IMR-90 (cell line): Measurements from ENCODE around the gene KATNB1. TPM values are rescaled to one million over a fixed set of nuclear protein-coding genes. Genes with fewer than 3 reads are reported as not detected.

Experiments used
- ATAC-seq: fragments of 200-7000 bp; cut with Tn5 transposase; 2 replicates; pipeline ENCODE4 v1.9.1; 2020; ENCODE audit warnings: low read depth, mild to moderate bottlenecking, moderate library complexity
- BruUV-seq: library from RNA; stranded (reverse); fragments of 400-500 nt; replicated peaks from 2 replicates; lab custom pipeline; 2021; lab: Mats Ljungman, UMichigan
- CTCF ChIA-PET: fragments of 300-600 bp; formaldehyde crosslinking; extraction: SDS; loops from one replicate; lab custom pipeline; 2021; ENCODE audit warnings: antibody characterized with exemption; lab: Yijun Ruan, JAX
- POLR2A ChIA-PET: fragments of 300-600 bp; sonication (Branson Sonifier 250); formaldehyde crosslinking; loops from one replicate; lab custom pipeline; 2022; ENCODE audit warnings: antibody characterized with exemption; ENCODE audit not compliant: unreplicated experiment; lab: Charles Lee
- DNase-seq: peaks from one replicate; pipeline ENCODE4 v3.0.0; 2013
- H2AFZ ChIP-seq: replicated peaks from 2 replicates; pipeline ENCODE3; 2013; ENCODE audit warnings: low read length, mild to moderate bottlenecking; ENCODE audit not compliant: poor library complexity
- H2AK5ac ChIP-seq: 2 replicates; pipeline ENCODE4 v1.6.1; 2013; ENCODE audit warnings: low read depth, low read length, inconsistent platforms
- H2AK9ac ChIP-seq: replicated peaks from 2 replicates; pipeline ENCODE3; 2013; ENCODE audit warnings: mild to moderate bottlenecking, low read depth, low read length, moderate library complexity; ENCODE audit not compliant: poor library complexity
- H2BK120ac ChIP-seq: 2 replicates; pipeline ENCODE4 v1.6.1; 2013; ENCODE audit warnings: low read depth, low read length, inconsistent platforms
- H2BK15ac ChIP-seq: 3 replicates; pipeline ENCODE4 v1.6.1; 2013; ENCODE audit warnings: low read depth, low read length, inconsistent platforms
- H2BK20ac ChIP-seq: 2 replicates; pipeline ENCODE4 v1.6.1; 2013; ENCODE audit warnings: low read depth, mild to moderate bottlenecking, inconsistent platforms, low read length, moderate library complexity
- H2BK5ac ChIP-seq: 2 replicates; pipeline ENCODE4 v1.6.1; 2013; ENCODE audit warnings: mild to moderate bottlenecking, low read depth, low read length, inconsistent platforms; ENCODE audit not compliant: poor library complexity, severe bottlenecking
- H3K14ac ChIP-seq: replicated peaks from 2 replicates; pipeline ENCODE4 v1.6.1; 2013; ENCODE audit warnings: low read depth, low read length, inconsistent platforms
- H3K18ac ChIP-seq: 2 replicates; pipeline ENCODE4 v1.6.1; 2013; ENCODE audit warnings: low read depth, low read length, control low read depth
- H3K23ac ChIP-seq: 2 replicates; pipeline ENCODE4 v1.6.1; 2013; ENCODE audit warnings: low read depth, low read length, inconsistent platforms
- H3K27ac ChIP-seq: 2 replicates; pipeline ENCODE4 v1.5.1; 2013; ENCODE audit warnings: mild to moderate bottlenecking, control low read depth, low read length; ENCODE audit not compliant: insufficient read depth
- H3K27me3 ChIP-seq: 2 replicates; pipeline ENCODE4 v1.6.1; 2013; ENCODE audit warnings: low read length; ENCODE audit not compliant: control insufficient read depth, insufficient read depth
- H3K36me3 ChIP-seq: 2 replicates; pipeline ENCODE4 v1.6.1; 2013; ENCODE audit warnings: low read length, mixed read lengths; ENCODE audit not compliant: control insufficient read depth, insufficient read depth
- H3K4ac ChIP-seq: 2 replicates; pipeline ENCODE4 v1.6.1; 2013; ENCODE audit warnings: low read depth, low read length, inconsistent platforms
- H3K4me1 ChIP-seq: 2 replicates; pipeline ENCODE4 v1.6.1; 2013; ENCODE audit warnings: low read length, mixed read lengths; ENCODE audit not compliant: control insufficient read depth, insufficient read depth
- H3K4me2 ChIP-seq: 2 replicates; pipeline ENCODE4 v1.6.1; 2013; ENCODE audit warnings: low read depth, mild to moderate bottlenecking, control low read depth, low read length, moderate library complexity
- H3K4me3 ChIP-seq: 2 replicates; pipeline ENCODE4 v1.5.1; 2013; ENCODE audit warnings: low read depth, mild to moderate bottlenecking, control low read depth, low read length, moderate library complexity; ENCODE audit not compliant: insufficient read depth
- H3K56ac ChIP-seq: 2 replicates; pipeline ENCODE4 v1.6.1; 2013; ENCODE audit warnings: low read length, inconsistent platforms; ENCODE audit not compliant: insufficient read depth; ENCODE audit errors: extremely low read depth
- H3K79me1 ChIP-seq, 2 experiments: 2 replicates each; pipeline ENCODE4 v1.6.1; 2013; ENCODE audit warnings: low read length in 2 of 2, inconsistent platforms in 1 of 2, low read depth in 1 of 2
- H3K9ac ChIP-seq: 2 replicates; pipeline ENCODE4 v1.6.1; 2013; ENCODE audit warnings: low read depth, low read length, control low read depth
- H3K9me1 ChIP-seq: 2 replicates; pipeline ENCODE4 v1.6.1; 2013; ENCODE audit warnings: low read length, inconsistent platforms; ENCODE audit not compliant: insufficient read depth
- H3K9me3 ChIP-seq: 2 replicates; pipeline ENCODE4 v1.6.1; 2013; ENCODE audit warnings: low read length; ENCODE audit not compliant: control insufficient read depth, insufficient read depth
- H4K20me1 ChIP-seq: 2 replicates; pipeline ENCODE4 v1.6.1; 2013; ENCODE audit warnings: low read length, inconsistent platforms; ENCODE audit not compliant: insufficient read depth
- H4K5ac ChIP-seq: 2 replicates; pipeline ENCODE4 v1.6.1; 2013; ENCODE audit warnings: mild to moderate bottlenecking, low read depth, low read length, control low read depth
- H4K8ac ChIP-seq, 2 experiments: 2 replicates each; pipeline ENCODE4 v1.6.1; 2013; ENCODE audit warnings: low read depth in 2 of 2, low read length in 2 of 2, control low read depth in 1 of 2, inconsistent platforms in 1 of 2
- H4K91ac ChIP-seq: 2 replicates; pipeline ENCODE4 v1.6.1; 2013; ENCODE audit warnings: low read depth, low read length, inconsistent platforms; ENCODE audit not compliant: insufficient read depth
- BHLHE40 ChIP-seq: fragments of 150-350 bp; IDR thresholded peaks from 2 replicates; pipeline ENCODE4 v1.6.1; 2016; ENCODE audit warnings: mild to moderate bottlenecking, low read depth, low read length
- CHD1 ChIP-seq: IDR thresholded peaks from 2 replicates; pipeline ENCODE4 v1.6.1; 2012; ENCODE audit warnings: low read depth, low read length, improper control_type of control experiment
- FOS ChIP-seq: fragments of 150-350 bp; IDR thresholded peaks from 2 replicates; pipeline ENCODE4 v1.6.1; 2016; ENCODE audit warnings: low read depth, low read length
- NFE2L2 ChIP-seq: fragments of 150-350 bp; IDR thresholded peaks from 2 replicates; pipeline ENCODE4 v1.6.1; 2016; ENCODE audit warnings: low read depth, mild to moderate bottlenecking, low read length
- POLR2A ChIP-seq: IDR thresholded peaks from 2 replicates; pipeline ENCODE4 v1.6.1; 2012; ENCODE audit warnings: mild to moderate bottlenecking, low read depth, low read length
- RCOR1 ChIP-seq: IDR thresholded peaks from 2 replicates; pipeline ENCODE4 v1.6.1; 2012; ENCODE audit warnings: mild to moderate bottlenecking, low read length, improper control_type of control experiment; ENCODE audit not compliant: insufficient replicate concordance
- RFX5 ChIP-seq: IDR thresholded peaks from 2 replicates; pipeline ENCODE4 v1.8.0; 2012; ENCODE audit warnings: low read depth, mild to moderate bottlenecking, low read length, moderate library complexity
- SMC3 ChIP-seq: fragments of 150-350 bp; IDR thresholded peaks from 2 replicates; pipeline ENCODE4 v1.6.1; 2016; ENCODE audit warnings: low read depth, mild to moderate bottlenecking, antibody characterized with exemption, low read length, moderate library complexity
- WGBS, 2 experiments: methylation state at CpG; one replicate each; pipeline versions ENCODE4 v1.1.5 to v1.1.7; 2013; ENCODE audit warnings: missing lambda C conversion rate in 2 of 2; ENCODE audit not compliant: insufficient read length in 1 of 2; ENCODE audit errors: extremely low coverage in 2 of 2; 5-methylcytosine and 5-hydroxymethylcytosine counted together
- dilution Hi-C: fragments of 300-500 bp; cut with HindIII; formaldehyde crosslinking; loops from one replicate; pipeline ENCODE4 v1.14.3; 2018; ENCODE audit warnings: low sequenced_read_pairs; ENCODE audit not compliant: unreplicated experiment
- in situ Hi-C: fragments of 300-500 bp; cut with MboI; formaldehyde crosslinking; loops from 3 replicates; pipeline ENCODE4 v1.14.3; 2019; ENCODE audit warnings: low sequenced_read_pairs, inconsistent platforms, mixed read lengths
- intact Hi-C: fragments of 100-400 bp; cut with micrococcal nuclease; formaldehyde crosslinking; loops from 2 replicates; pipeline ENCODE4 v1.10.0; 2022
- polyA plus RNA-seq, 3 experiments: library from polyadenylated mRNA; depleted of rRNA; stranded (reverse); fragments of >200 nt; gene quantifications; 2 replicates each; pipeline ENCODE4 v1.2.3, GENCODE V29; 2012; ENCODE audit warnings: low replicate concordance in 1 of 3
- total RNA-seq: library from RNA; depleted of rRNA; stranded (reverse); fragments of >200 nt; gene quantifications from 2 replicates; pipeline ENCODE4 v1.2.3, GENCODE V29; 2012
- TF ChIP-seq, protein P1 (sequence below): fragments of 150-350 bp; IDR thresholded peaks from 2 replicates; pipeline ENCODE4 v1.6.1; 2016; ENCODE audit warnings: low read depth, mild to moderate bottlenecking, low read length, moderate library complexity, borderline replicate concordance

Gene KATNB1
- total and polyA plus RNA-seq, 2 of the 4 experiments (the other 2 are of a cell fraction): 10.9 to 23.5 TPM

- no peaks in the 10 kb centered on the region for H4K20me1 ChIP-seq
- H2BK20ac ChIP-seq: no peak overlapping the region
- intact Hi-C loops (no loop called here), dilution Hi-C loops (no loop called here), in situ Hi-C loops (no loop called here)
- no peaks in the 10 kb centered on the region for H3K9me1 ChIP-seq
- no peaks in the 10 kb centered on the region for H3K79me1 ChIP-seq
- no peaks in the 10 kb centered on the region for H3K36me3 ChIP-seq
- POLR2A ChIA-PET: no interaction called here
- ATAC-seq: no peak
- no peak overlapping the region for H4K91ac ChIP-seq
- H3K23ac ChIP-seq: no peak overlapping the region
- H3K18ac ChIP-seq: no peak overlapping the region
- no peak overlapping the region for H4K5ac ChIP-seq
- no peak overlapping the region for H3K27ac ChIP-seq
- no peak for TF ChIP-seq POLR2A
- no peak for TF ChIP-seq NFE2L2
- TF ChIP-seq BHLHE40: no peak
- TF ChIP-seq, protein P1, sequence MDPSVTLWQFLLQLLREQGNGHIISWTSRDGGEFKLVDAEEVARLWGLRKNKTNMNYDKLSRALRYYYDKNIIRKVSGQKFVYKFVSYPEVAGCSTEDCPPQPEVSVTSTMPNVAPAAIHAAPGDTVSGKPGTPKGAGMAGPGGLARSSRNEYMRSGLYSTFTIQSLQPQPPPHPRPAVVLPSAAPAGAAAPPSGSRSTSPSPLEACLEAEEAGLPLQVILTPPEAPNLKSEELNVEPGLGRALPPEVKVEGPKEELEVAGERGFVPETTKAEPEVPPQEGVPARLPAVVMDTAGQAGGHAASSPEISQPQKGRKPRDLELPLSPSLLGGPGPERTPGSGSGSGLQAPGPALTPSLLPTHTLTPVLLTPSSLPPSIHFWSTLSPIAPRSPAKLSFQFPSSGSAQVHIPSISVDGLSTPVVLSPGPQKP: no peak
- TF ChIP-seq CHD1: no peak
- TF ChIP-seq RCOR1: no peak
- TF ChIP-seq SMC3: no peak
- no peak for TF ChIP-seq RFX5
- TF ChIP-seq FOS: no peak
- WGBS, 2 experiments: 38% methylated on average over 1 of the region's 1 CpG; no CpG with 5 or more reads in 1 of the 2 experiments
- no peak overlapping the region for H2AFZ ChIP-seq
- no peak overlapping the region for H3K56ac ChIP-seq
- no peak overlapping the region for H3K4me2 ChIP-seq
- no peak overlapping the region for H3K4me3 ChIP-seq
- CTCF ChIA-PET: no interaction called here
- H3K4me1 ChIP-seq: no peaks in the 10 kb centered on the region
- no peak overlapping the region for H4K8ac ChIP-seq
- no peak overlapping the region for H3K4ac ChIP-seq
- no peak overlapping the region for H2BK120ac ChIP-seq
- H2AK5ac ChIP-seq: no peak overlapping the region
- H3K9me3 ChIP-seq: no peaks in the 10 kb centered on the region
- no peak overlapping the region for H2AK9ac ChIP-seq
- H2BK5ac ChIP-seq: no peak overlapping the region
- BruUV-seq: no TSS peak
- peaks cover 37% of the 10 kb centered on the region for H3K27me3 ChIP-seq
- no peak overlapping the region for H3K14ac ChIP-seq
- no peak for DNase-seq
- no peak overlapping the region for H2BK15ac ChIP-seq
- no peak overlapping the region for H3K9ac ChIP-seq
Measured at GRCh38 chr16:57706717-57707116, 28.9 kb upstream of the KATNB1 start.
